Heart left ventricle (tissue), 13 donors: ENCODE measurements around the gene UCMA.

ENCODE experiments used
- POLR2A ChIP-seq, 2 donors: fragments of 450-650 bp; IDR thresholded peaks; one replicate each; pipeline ENCODE4 v1.6.1; 2017; ENCODE audit warnings: antibody characterized with exemption in 2 of 2, mild to moderate bottlenecking in 2 of 2, moderate library complexity in 2 of 2
- TF ChIP-seq, protein P1 (sequence below), 12 donors: fragments of 200-600 bp; sonication (generic) in 4 of 12; IDR thresholded peaks; one replicate each; pipeline versions ENCODE4 v1.5.0 to v1.8.0; 2018 to 2022; ENCODE audit warnings: antibody characterized with exemption in 12 of 12, mild to moderate bottlenecking in 5 of 12
- donor health status: ischemic (EF 13 %, LVEDD 7.1; RV severe dilation, severe dysfunction).
- donor health status: DM: no; HTN: yes; CAD: no.
- donor health status: DM: no; HTN: no; CAD: no.
- donor health status: ischemic (EF 25% LVEDD 6.9; RV normal size, moderate dysfunction).
- donor health status: ischemic (EF 25% LVEDD 5.7; RV mildly dilated, moderate dysfunction).
- donor health status: ischemic (EF 35%, LVEDD 5.7; RV mildly dilated, moderate dysfunction).
- donor health status: nonischemic (EF 11% LVEDD 7.7; RV severe dilation, severe dysfunction).
- donor health status: DM: yes; HTN: yes; CAD: no.
- donor health status: PGD.
- donor health status: ischemic (EF 29% LVEDD 5.4; RV normal size, mild dysfunction).
- donor health status: nonischemic (EF 23%, LVEDD 6.1; RV moderate dilation, normal function).

DNA sequence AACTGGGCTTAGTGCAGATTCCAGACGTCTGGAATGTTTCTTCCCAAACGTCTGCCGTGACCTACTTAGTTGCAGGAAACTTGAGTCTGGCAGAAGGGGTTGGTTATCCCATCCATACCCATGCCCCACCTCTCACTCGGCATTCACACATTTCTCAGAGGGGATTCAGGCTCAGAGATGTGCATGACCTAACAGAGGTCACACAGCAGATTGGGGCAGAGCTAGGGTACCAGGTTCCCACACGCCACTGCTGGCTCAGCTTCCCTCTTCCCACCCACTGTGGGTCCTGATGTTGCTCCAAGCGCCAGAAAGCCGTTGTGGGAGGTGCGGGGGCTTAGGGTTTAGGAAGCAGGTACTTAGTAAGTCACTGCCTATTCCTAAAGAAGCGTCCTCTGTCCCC lies 3.0 kb downstream of the UCMA start:
- TF ChIP-seq, protein P1, sequence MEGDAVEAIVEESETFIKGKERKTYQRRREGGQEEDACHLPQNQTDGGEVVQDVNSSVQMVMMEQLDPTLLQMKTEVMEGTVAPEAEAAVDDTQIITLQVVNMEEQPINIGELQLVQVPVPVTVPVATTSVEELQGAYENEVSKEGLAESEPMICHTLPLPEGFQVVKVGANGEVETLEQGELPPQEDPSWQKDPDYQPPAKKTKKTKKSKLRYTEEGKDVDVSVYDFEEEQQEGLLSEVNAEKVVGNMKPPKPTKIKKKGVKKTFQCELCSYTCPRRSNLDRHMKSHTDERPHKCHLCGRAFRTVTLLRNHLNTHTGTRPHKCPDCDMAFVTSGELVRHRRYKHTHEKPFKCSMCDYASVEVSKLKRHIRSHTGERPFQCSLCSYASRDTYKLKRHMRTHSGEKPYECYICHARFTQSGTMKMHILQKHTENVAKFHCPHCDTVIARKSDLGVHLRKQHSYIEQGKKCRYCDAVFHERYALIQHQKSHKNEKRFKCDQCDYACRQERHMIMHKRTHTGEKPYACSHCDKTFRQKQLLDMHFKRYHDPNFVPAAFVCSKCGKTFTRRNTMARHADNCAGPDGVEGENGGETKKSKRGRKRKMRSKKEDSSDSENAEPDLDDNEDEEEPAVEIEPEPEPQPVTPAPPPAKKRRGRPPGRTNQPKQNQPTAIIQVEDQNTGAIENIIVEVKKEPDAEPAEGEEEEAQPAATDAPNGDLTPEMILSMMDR (IDR thresholded peaks at IDR 0.05) = no peak
- no peak for TF ChIP-seq POLR2A (IDR thresholded peaks at IDR 0.05)
